ENCODE measurements around the gene BABAM2. TPM values are rescaled to one million over a fixed set of nuclear protein-coding genes. Genes with fewer than 3 reads are reported as not detected.

BABAM2 gene
- total and polyA plus RNA-seq, 2 of the 4 experiments (the other 2 are of a cell fraction) = 20.9 to 23.1 TPM

DNA sequence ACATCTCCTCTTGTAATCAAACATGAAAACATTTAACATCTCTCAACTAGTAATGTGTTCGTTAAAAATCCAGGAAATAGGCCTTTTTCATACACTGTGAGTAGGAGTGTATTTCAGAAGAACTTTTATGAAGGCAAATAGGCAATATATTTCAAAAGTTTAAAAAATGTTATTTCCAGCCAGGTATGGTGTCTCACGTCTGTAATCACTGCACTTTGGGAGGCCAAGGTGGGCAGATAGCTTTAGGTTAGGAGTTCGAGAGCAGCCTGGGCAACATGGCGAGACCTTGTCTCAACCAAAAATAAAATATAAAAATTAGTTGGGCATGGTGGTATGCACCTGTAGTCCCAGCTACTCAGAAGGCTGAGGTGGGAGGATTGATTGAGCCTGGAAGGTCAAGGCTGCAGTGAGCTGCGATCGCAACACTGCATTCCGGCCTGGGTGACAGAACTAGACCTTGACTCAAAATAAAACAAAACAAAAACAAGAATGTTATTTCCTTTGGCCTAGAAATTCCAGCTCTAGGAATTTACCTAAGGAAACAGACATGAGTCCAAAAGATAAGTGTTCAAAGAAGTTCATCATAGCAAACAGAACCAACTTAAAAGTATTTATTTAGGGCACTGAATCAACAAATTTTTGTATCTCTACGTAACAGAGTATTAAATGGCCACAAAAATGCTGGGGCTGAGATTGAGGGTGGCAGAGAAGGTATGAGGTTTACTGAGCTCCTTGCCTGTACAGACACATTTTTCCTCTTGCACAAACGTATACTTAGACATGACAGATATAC, 15.2 kb upstream of the BABAM2 start:
- no peak overlapping the region for H4K91ac ChIP-seq (ENCODE audit: insufficient read depth, low read depth, low read length)
- no peaks in the 10 kb centered on the region for H3K4me1 ChIP-seq (ENCODE audit: control insufficient read depth, insufficient read depth, low read length)
- H3K4me3 ChIP-seq (ENCODE audit: insufficient read depth, low read depth, low read length) = no peak overlapping the region
- H3K18ac ChIP-seq (ENCODE audit: low read depth, low read length) = no peak overlapping the region
- no peak overlapping the region for H3K56ac ChIP-seq (ENCODE audit: extremely low read depth, insufficient read depth, low read length)
- H3K14ac ChIP-seq (replicated peaks; ENCODE audit: low read depth, low read length) = no peak overlapping the region
- H4K20me1 ChIP-seq (ENCODE audit: insufficient read depth, low read length) = no peaks in the 10 kb centered on the region
- no peak for ATAC-seq (ENCODE audit: low read depth)
- ChIA-PET POLR2A (ENCODE audit: unreplicated experiment) (no interaction called here), CTCF (interaction anchor here (1.0 kb wide), 1 partner anchor 68 kb away, joined by 3 read pairs; no protein-coding TSS in a partner anchor)
- TF ChIP-seq CEBPB (IDR thresholded peaks at IDR 0.05; ENCODE audit: low read depth, low read length) = no peak
- TF ChIP-seq MXI1 (IDR thresholded peaks at IDR 0.05; ENCODE audit: borderline replicate concordance, low read depth, low read length) = no peak
- no peak for TF ChIP-seq FOS (IDR thresholded peaks at IDR 0.05; ENCODE audit: low read depth, low read length)
- no peak for TF ChIP-seq RFX5 (IDR thresholded peaks at IDR 0.05; ENCODE audit: low read depth, low read length)
- TF ChIP-seq RCOR1 (IDR thresholded peaks at IDR 0.05; ENCODE audit: insufficient replicate concordance, low read length) = no peak
- TF ChIP-seq, protein P1, sequence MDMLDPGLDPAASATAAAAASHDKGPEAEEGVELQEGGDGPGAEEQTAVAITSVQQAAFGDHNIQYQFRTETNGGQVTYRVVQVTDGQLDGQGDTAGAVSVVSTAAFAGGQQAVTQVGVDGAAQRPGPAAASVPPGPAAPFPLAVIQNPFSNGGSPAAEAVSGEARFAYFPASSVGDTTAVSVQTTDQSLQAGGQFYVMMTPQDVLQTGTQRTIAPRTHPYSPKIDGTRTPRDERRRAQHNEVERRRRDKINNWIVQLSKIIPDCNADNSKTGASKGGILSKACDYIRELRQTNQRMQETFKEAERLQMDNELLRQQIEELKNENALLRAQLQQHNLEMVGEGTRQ (IDR thresholded peaks at IDR 0.05; ENCODE audit: low read depth, low read length) = no peak
- TF ChIP-seq POLR2A (IDR thresholded peaks at IDR 0.05; ENCODE audit: low read depth, low read length) = no peak
- no peak for TF ChIP-seq ELK1 (IDR thresholded peaks at IDR 0.05; ENCODE audit: borderline replicate concordance, low read depth, low read length)
- no peak for TF ChIP-seq MAZ (IDR thresholded peaks at IDR 0.05; ENCODE audit: borderline replicate concordance, low read depth, low read length)
- no peak for TF ChIP-seq MAFK (IDR thresholded peaks at IDR 0.05; ENCODE audit: low read depth, low read length)
- no peak for TF ChIP-seq SMC3 (IDR thresholded peaks at IDR 0.05; ENCODE audit: low read depth, low read length)
- no peak for TF ChIP-seq CHD1 (IDR thresholded peaks at IDR 0.05; ENCODE audit: low read depth, low read length)
- TF ChIP-seq, protein P2, sequence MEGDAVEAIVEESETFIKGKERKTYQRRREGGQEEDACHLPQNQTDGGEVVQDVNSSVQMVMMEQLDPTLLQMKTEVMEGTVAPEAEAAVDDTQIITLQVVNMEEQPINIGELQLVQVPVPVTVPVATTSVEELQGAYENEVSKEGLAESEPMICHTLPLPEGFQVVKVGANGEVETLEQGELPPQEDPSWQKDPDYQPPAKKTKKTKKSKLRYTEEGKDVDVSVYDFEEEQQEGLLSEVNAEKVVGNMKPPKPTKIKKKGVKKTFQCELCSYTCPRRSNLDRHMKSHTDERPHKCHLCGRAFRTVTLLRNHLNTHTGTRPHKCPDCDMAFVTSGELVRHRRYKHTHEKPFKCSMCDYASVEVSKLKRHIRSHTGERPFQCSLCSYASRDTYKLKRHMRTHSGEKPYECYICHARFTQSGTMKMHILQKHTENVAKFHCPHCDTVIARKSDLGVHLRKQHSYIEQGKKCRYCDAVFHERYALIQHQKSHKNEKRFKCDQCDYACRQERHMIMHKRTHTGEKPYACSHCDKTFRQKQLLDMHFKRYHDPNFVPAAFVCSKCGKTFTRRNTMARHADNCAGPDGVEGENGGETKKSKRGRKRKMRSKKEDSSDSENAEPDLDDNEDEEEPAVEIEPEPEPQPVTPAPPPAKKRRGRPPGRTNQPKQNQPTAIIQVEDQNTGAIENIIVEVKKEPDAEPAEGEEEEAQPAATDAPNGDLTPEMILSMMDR (conservative IDR thresholded peaks at IDR 0.05; ENCODE audit: low read depth, low read length) = no peak
- TF ChIP-seq RAD21 (IDR thresholded peaks at IDR 0.05; ENCODE audit: low read length) = no peak
- no peak for TF ChIP-seq BHLHE40 (IDR thresholded peaks at IDR 0.05; ENCODE audit: low read depth, low read length)
- no peak for TF ChIP-seq NFE2L2 (IDR thresholded peaks at IDR 0.05; ENCODE audit: low read depth, low read length)
- no peak overlapping the region for H4K8ac ChIP-seq (ENCODE audit: low read depth in 2 of 2, low read length in 2 of 2)
- no peaks in the 10 kb centered on the region for H3K36me3 ChIP-seq (ENCODE audit: control insufficient read depth, insufficient read depth, low read length)
- dilution Hi-C loops (cut with HindIII; ENCODE audit: low sequenced_read_pairs, unreplicated experiment) = no loop called here
- intact Hi-C loops (cut with micrococcal nuclease) = no loop called here
- no peak overlapping the region for H2BK15ac ChIP-seq (ENCODE audit: low read depth, low read length)
- no peak overlapping the region for H3K27ac ChIP-seq (ENCODE audit: insufficient read depth, low read length)
- no peaks in the 10 kb centered on the region; a peak in 1 of 4 replicates for H3K79me1 ChIP-seq (ENCODE audit: low read depth in 1 of 2, low read length in 2 of 2)
- no peak overlapping the region for H2AK9ac ChIP-seq (replicated peaks; ENCODE audit: low read depth, low read length, poor library complexity)
- H3K9ac ChIP-seq (ENCODE audit: low read depth, low read length) = no peak overlapping the region
- H2BK20ac ChIP-seq (ENCODE audit: low read depth, low read length) = no peak overlapping the region
- no CpG with 5 or more reads among the region's 9 CpGs for WGBS, 2 experiments (ENCODE audit: extremely low coverage in 2 of 2, insufficient read length in 1 of 2)
- no peaks in the 10 kb centered on the region for H3K9me3 ChIP-seq (ENCODE audit: control insufficient read depth, insufficient read depth, low read length)
- no peak overlapping the region for H2BK5ac ChIP-seq (ENCODE audit: low read depth, low read length, poor library complexity, severe bottlenecking)
- no peak overlapping the region for H3K4me2 ChIP-seq (ENCODE audit: low read depth, low read length)
- H2AK5ac ChIP-seq (ENCODE audit: low read depth, low read length) = no peak overlapping the region
- no peak for DNase-seq
- H3K4ac ChIP-seq (ENCODE audit: low read depth, low read length) = no peak overlapping the region
- no peaks in the 10 kb centered on the region for H3K27me3 ChIP-seq (ENCODE audit: control insufficient read depth, insufficient read depth, low read length)
- in situ Hi-C loops (cut with MboI; ENCODE audit: low sequenced_read_pairs) = no loop called here
- no TSS peak for BruUV-seq (replicated peaks)
- no peak overlapping the region for H4K5ac ChIP-seq (ENCODE audit: low read depth, low read length)
- H3K9me1 ChIP-seq (ENCODE audit: insufficient read depth, low read length) = no peaks in the 10 kb centered on the region
- H3K23ac ChIP-seq (ENCODE audit: low read depth, low read length) = no peak overlapping the region
- H2BK120ac ChIP-seq (ENCODE audit: low read depth, low read length) = no peak overlapping the region
- H2AFZ ChIP-seq (replicated peaks; ENCODE audit: low read length, poor library complexity) = no peak overlapping the region
